ENCODE data around the gene CEP85.

Gene CEP85

GRCh38 chr1:26274801-26275425, 40.9 kb downstream of the CEP85 start:
- Histone ChIP-seq H4K20me1 (ENCODE audit: insufficient read depth, low read length) (no peaks in the 10 kb centered on the region), H3K9ac (ENCODE audit: low read length) (no peak overlapping the region), H3K9me3 (ENCODE audit: insufficient read depth, low read length) (no peaks in the 10 kb centered on the region), H3K36me3 (replicated peaks; ENCODE audit: low read depth, low read length) (peaks cover 35% of the 10 kb centered on the region), H2AFZ (ENCODE audit: low read depth, low read length) (no peak overlapping the region), H3K4me1 (ENCODE audit: low read length) (peaks cover 7% of the 10 kb centered on the region), H3K27me3 (ENCODE audit: low read depth, low read length) (no peaks in the 10 kb centered on the region), H3K4me3 (ENCODE audit: low read length) (no peak overlapping the region), H3K79me2 (ENCODE audit: low read length) (no peaks in the 10 kb centered on the region), H3K27ac (ENCODE audit: low read length) (no peak overlapping the region), H3K4me2 (ENCODE audit: low read length) (no peak overlapping the region)
- TF ChIP-seq CTCF (IDR thresholded peaks at IDR 0.05; ENCODE audit: low read depth, low read length) (no peak), EZH2phosphoT487 (IDR thresholded peaks at IDR 0.05; ENCODE audit: low read depth) (no peak)

GRCh38 chr1:26275580-26276431, 41.8 kb downstream of the CEP85 start:
- no peak overlapping the region for H3K9ac ChIP-seq (ENCODE audit: low read length)
- H3K4me3 ChIP-seq (ENCODE audit: low read length): no peak overlapping the region
- no peaks in the 10 kb centered on the region for H3K27me3 ChIP-seq (ENCODE audit: low read depth, low read length)
- H3K79me2 ChIP-seq (ENCODE audit: low read length): no peaks in the 10 kb centered on the region
- TF ChIP-seq CTCF (IDR thresholded peaks at IDR 0.05; ENCODE audit: low read depth, low read length) (peak; percentile 63), EZH2phosphoT487 (IDR thresholded peaks at IDR 0.05; ENCODE audit: low read depth) (no peak)
- no peak overlapping the region for H3K4me2 ChIP-seq (ENCODE audit: low read length)
- peaks cover 29% of the 10 kb centered on the region for H3K36me3 ChIP-seq (replicated peaks; ENCODE audit: low read depth, low read length)
- H3K4me1 ChIP-seq (ENCODE audit: low read length): peaks cover 11% of the 10 kb centered on the region
- H4K20me1 ChIP-seq (ENCODE audit: insufficient read depth, low read length): no peaks in the 10 kb centered on the region
- no peak overlapping the region for H2AFZ ChIP-seq (ENCODE audit: low read depth, low read length)
- no peaks in the 10 kb centered on the region for H3K9me3 ChIP-seq (ENCODE audit: insufficient read depth, low read length)
- H3K27ac ChIP-seq (ENCODE audit: low read length): no peak overlapping the region

- no peak overlapping the region for H3K9ac ChIP-seq (ENCODE audit: low read length)
- H4K20me1 ChIP-seq (ENCODE audit: insufficient read depth, low read length): no peaks in the 10 kb centered on the region
- no peak overlapping the region for H2AFZ ChIP-seq (ENCODE audit: low read depth, low read length)
- TF ChIP-seq EZH2phosphoT487 (IDR thresholded peaks at IDR 0.05; ENCODE audit: low read depth) (no peak), CTCF (IDR thresholded peaks at IDR 0.05; ENCODE audit: low read depth, low read length) (no peak)
- H3K27ac ChIP-seq (ENCODE audit: low read length): no peak overlapping the region
- H3K4me2 ChIP-seq (ENCODE audit: low read length): no peak overlapping the region
- no peaks in the 10 kb centered on the region for H3K79me2 ChIP-seq (ENCODE audit: low read length)
- H3K27me3 ChIP-seq (ENCODE audit: low read depth, low read length): no peaks in the 10 kb centered on the region
- H3K4me1 ChIP-seq (ENCODE audit: low read length): peaks cover 11% of the 10 kb centered on the region
- H3K4me3 ChIP-seq (ENCODE audit: low read length): no peak overlapping the region
- H3K36me3 ChIP-seq (replicated peaks; ENCODE audit: low read depth, low read length): peaks cover 29% of the 10 kb centered on the region
- H3K9me3 ChIP-seq (ENCODE audit: insufficient read depth, low read length): no peaks in the 10 kb centered on the region
Measured at GRCh38 chr1:26276432-26276838, 42.4 kb downstream of the CEP85 start.

- Histone ChIP-seq H3K9me3 (ENCODE audit: insufficient read depth, low read length) (no peaks in the 10 kb centered on the region), H3K27ac (ENCODE audit: low read length) (no peak overlapping the region), H3K36me3 (replicated peaks; ENCODE audit: low read depth, low read length) (peaks cover 25% of the 10 kb centered on the region), H3K4me2 (ENCODE audit: low read length) (no peak overlapping the region), H4K20me1 (ENCODE audit: insufficient read depth, low read length) (no peaks in the 10 kb centered on the region), H3K4me3 (ENCODE audit: low read length) (no peak overlapping the region), H3K79me2 (ENCODE audit: low read length) (no peaks in the 10 kb centered on the region), H2AFZ (ENCODE audit: low read depth, low read length) (no peak overlapping the region), H3K27me3 (ENCODE audit: low read depth, low read length) (no peaks in the 10 kb centered on the region), H3K9ac (ENCODE audit: low read length) (no peak overlapping the region), H3K4me1 (ENCODE audit: low read length) (peaks cover 11% of the 10 kb centered on the region)
- TF ChIP-seq EZH2phosphoT487 (IDR thresholded peaks at IDR 0.05; ENCODE audit: low read depth) (no peak), CTCF (IDR thresholded peaks at IDR 0.05; ENCODE audit: low read depth, low read length) (no peak)
Measured at GRCh38 chr1:26277261-26277661, 43.3 kb downstream of the CEP85 start.

Measured in OCI-LY3 (cell line).